GM23338 (cell line): Measurements from ENCODE around the gene EEF2.

Source experiments
- CTCF ChIP-seq, 2 experiments: fragments of 200-600 bp in 1 of 2; sonication (generic) in 1 of 2; conservative IDR thresholded peaks; 2 replicates each; pipeline versions ENCODE4 v1.5.1 to v1.6.1; 2016 to 2017; ENCODE audit warnings: antibody characterized with exemption in 2 of 2, low read depth in 2 of 2, mild to moderate bottlenecking in 2 of 2, moderate library complexity in 1 of 2
- EZH2 ChIP-seq: fragments of 200-600 bp; sonication (generic); IDR thresholded peaks from one replicate; pipeline ENCODE4 v1.8.0; 2017; ENCODE audit warnings: antibody characterized with exemption, mild to moderate bottlenecking, low read depth; ENCODE audit not compliant: unreplicated experiment
- JUNB ChIP-seq: IDR thresholded peaks from one replicate; pipeline ENCODE4 v1.6.1; 2016; ENCODE audit warnings: antibody characterized with exemption; ENCODE audit not compliant: unreplicated experiment

GRCh38 chr19:3995607-3996006 is 10.3 kb upstream of the EEF2 start:
- TF ChIP-seq EZH2 (no peak), CTCF (conservative IDR thresholded peaks at IDR 0.05; ENCODE audit: low read depth in 2 of 2) (no peak), JUNB (no peak)
